ENCODE results near the gene OR10A5. TPM values are rescaled to one million over a fixed set of nuclear protein-coding genes. Genes with fewer than 3 reads are reported as not detected.
"Not testable (repeated sequence)": the region's sequence is repeated elsewhere in the genome, so short reads cannot be mapped to it uniquely, and the experiment has no call there.

The OR10A5 gene
- 0.15 TPM for polyA plus RNA-seq (2013)

- POLR2A ChIA-PET = no interaction called here
- Histone ChIP-seq H3K4me3 (ENCODE audit: control insufficient read depth in 1 of 7, extremely low read depth in 1 of 7, insufficient read depth in 4 of 7, low read depth in 2 of 7, low read length in 6 of 7) (no peak within 1 kb of the TSS), H3K27me3 (replicated peaks in 2 of 5; ENCODE audit: control insufficient read depth in 4 of 5, insufficient read depth in 5 of 5, low read length in 4 of 5) (no peaks in the 10 kb centered on the region), H3K4me1 (ENCODE audit: control extremely low read depth in 1 of 4, control insufficient read depth in 4 of 4, insufficient read depth in 4 of 4, low read length in 3 of 4) (no peaks in the 10 kb centered on the region), H3K36me3 (ENCODE audit: control insufficient read depth in 4 of 4, insufficient read depth in 4 of 4, low read length in 3 of 4) (no peaks in the 10 kb centered on the region), H3K27ac (ENCODE audit: insufficient read depth in 1 of 2, low read depth in 1 of 2, low read length in 2 of 2, poor library complexity in 1 of 2, severe bottlenecking in 2 of 2) (no peak within 1 kb of the TSS), H3K9me3 (ENCODE audit: control extremely low read depth in 1 of 5, control insufficient read depth in 4 of 5, insufficient read depth in 2 of 5, low read depth in 1 of 5, low read length in 4 of 5) (peaks cover 0 to 8% (median 0%) of the 10 kb centered on the region in 5 experiments)
- CTCF ChIA-PET = no interaction called here
- WGBS (ENCODE audit: insufficient coverage) = 100% methylated on average over 2 of the region's 3 CpGs
- no peak for DNase-seq
Measured at GRCh38 chr11:6845383-6845782, at the start of gene OR10A5. TSS of gene OR10A5 (plus strand) at chr11:6845683. CDS start at chr11:6845683, 0 bp downstream.

- Histone ChIP-seq H3K27me3 (replicated peaks in 2 of 5; ENCODE audit: control insufficient read depth in 4 of 5, insufficient read depth in 5 of 5, low read length in 4 of 5) (no peaks in the 10 kb centered on the region), H3K4me3 (ENCODE audit: control insufficient read depth in 1 of 7, extremely low read depth in 1 of 7, insufficient read depth in 4 of 7, low read depth in 2 of 7, low read length in 6 of 7) (no peak within 1 kb of the TSS), H3K9me3 (ENCODE audit: control extremely low read depth in 1 of 5, control insufficient read depth in 4 of 5, insufficient read depth in 2 of 5, low read depth in 1 of 5, low read length in 4 of 5) (peaks cover 0 to 7% (median 0%) of the 10 kb centered on the region in 5 experiments), H3K4me1 (ENCODE audit: control extremely low read depth in 1 of 4, control insufficient read depth in 4 of 4, insufficient read depth in 4 of 4, low read length in 3 of 4) (no peaks in the 10 kb centered on the region), H3K27ac (ENCODE audit: insufficient read depth in 1 of 2, low read depth in 1 of 2, low read length in 2 of 2, poor library complexity in 1 of 2, severe bottlenecking in 2 of 2) (no peak within 1 kb of the TSS), H3K36me3 (ENCODE audit: control insufficient read depth in 4 of 4, insufficient read depth in 4 of 4, low read length in 3 of 4) (no peaks in the 10 kb centered on the region)
- POLR2A ChIA-PET = interaction anchor here (0.6 kb wide), 1 partner anchor 71 kb away, joined by 3 read pairs; no protein-coding TSS in a partner anchor
- no CpG with 5 or more reads among the region's 1 CpG for WGBS (ENCODE audit: insufficient coverage)
- CTCF ChIA-PET = interaction anchor here (1.7 kb wide), 1 partner anchor 17 kb away, joined by 3 read pairs; the partner anchor contains the start of gene OR2AG1
- no peak for DNase-seq
Measured at GRCh38 chr11:6799402-6799801, 46.1 kb upstream of the OR10A5 start, which contains the start of gene OR6A2. TSS of gene OR6A2 (minus strand) at chr11:6799689. CDS start at chr11:6795708, 3,981 bp downstream.

GRCh38 chr11:6801075-6801474, 44.4 kb upstream of the OR10A5 start:
- H3K36me3 ChIP-seq (ENCODE audit: control insufficient read depth in 4 of 4, insufficient read depth in 4 of 4, low read length in 3 of 4); DNase-seq; H3K27me3 ChIP-seq (replicated peaks in 2 of 5; ENCODE audit: control insufficient read depth in 4 of 5, insufficient read depth in 5 of 5, low read length in 4 of 5); H3K9me3 ChIP-seq (ENCODE audit: control extremely low read depth in 1 of 5, control insufficient read depth in 4 of 5, insufficient read depth in 2 of 5, low read depth in 1 of 5, low read length in 4 of 5); H3K4me1 ChIP-seq (ENCODE audit: control extremely low read depth in 1 of 4, control insufficient read depth in 4 of 4, insufficient read depth in 4 of 4, low read length in 3 of 4); POLR2A ChIA-PET; H3K4me3 ChIP-seq (ENCODE audit: control insufficient read depth in 1 of 7, extremely low read depth in 1 of 7, insufficient read depth in 4 of 7, low read depth in 2 of 7, low read length in 6 of 7); H3K27ac ChIP-seq (ENCODE audit: insufficient read depth in 1 of 2, low read depth in 1 of 2, low read length in 2 of 2, poor library complexity in 1 of 2, severe bottlenecking in 2 of 2): not testable (repeated sequence)
- CTCF ChIA-PET = interaction anchor here (1.9 kb wide), 1 partner anchor 11 kb away, joined by 5 read pairs; no protein-coding TSS in a partner anchor

GRCh38 chr11:6812390-6813005, 33.0 kb upstream of the OR10A5 start:
- DNase-seq = peak; percentile 39 to 68 (median 54)
- ChIA-PET CTCF (interaction anchor here (1.0 to 1.5 kb wide), 8 partner anchors 12 to 878 kb away, joined by 3 to 6 read pairs (median 3); no protein-coding TSS in a partner anchor), POLR2A (no interaction called here)
- Histone ChIP-seq H3K9me3 (ENCODE audit: control extremely low read depth in 1 of 5, control insufficient read depth in 4 of 5, insufficient read depth in 2 of 5, low read depth in 1 of 5, low read length in 4 of 5) (peaks cover 0 to 4% (median 0%) of the 10 kb centered on the region in 5 experiments), H3K27ac (ENCODE audit: insufficient read depth in 1 of 2, low read depth in 1 of 2, low read length in 2 of 2, poor library complexity in 1 of 2, severe bottlenecking in 2 of 2) (no peak overlapping the region), H3K27me3 (replicated peaks in 2 of 5; ENCODE audit: control insufficient read depth in 4 of 5, insufficient read depth in 5 of 5, low read length in 4 of 5) (peaks cover 0 to 3% (median 0%) of the 10 kb centered on the region in 5 experiments), H3K4me3 (ENCODE audit: control insufficient read depth in 1 of 7, extremely low read depth in 1 of 7, insufficient read depth in 4 of 7, low read depth in 2 of 7, low read length in 6 of 7) (no peak overlapping the region), H3K36me3 (ENCODE audit: control insufficient read depth in 4 of 4, insufficient read depth in 4 of 4, low read length in 3 of 4) (no peaks in the 10 kb centered on the region), H3K4me1 (ENCODE audit: control extremely low read depth in 1 of 4, control insufficient read depth in 4 of 4, insufficient read depth in 4 of 4, low read length in 3 of 4) (no peaks in the 10 kb centered on the region)
- WGBS (ENCODE audit: insufficient coverage) = 23% methylated on average over 4 of the region's 6 CpGs

GRCh38 chr11:6813656-6814055, 31.8 kb upstream of the OR10A5 start:
- CTCF ChIA-PET = no interaction called here
- POLR2A ChIA-PET = no interaction called here
- WGBS (ENCODE audit: insufficient coverage) = 88% methylated on average over 2 of the region's 2 CpGs

GRCh38 chr11:6817694-6818093, 27.8 kb upstream of the OR10A5 start:
- Histone ChIP-seq H3K27me3 (replicated peaks in 2 of 5; ENCODE audit: control insufficient read depth in 4 of 5, insufficient read depth in 5 of 5, low read length in 4 of 5) (peaks cover 0 to 5% (median 0%) of the 10 kb centered on the region in 5 experiments), H3K9me3 (ENCODE audit: control extremely low read depth in 1 of 5, control insufficient read depth in 4 of 5, insufficient read depth in 2 of 5, low read depth in 1 of 5, low read length in 4 of 5) (peaks cover 1 to 17% (median 13%) of the 10 kb centered on the region in 5 experiments), H3K27ac (ENCODE audit: insufficient read depth in 1 of 2, low read depth in 1 of 2, low read length in 2 of 2, poor library complexity in 1 of 2, severe bottlenecking in 2 of 2) (no peak overlapping the region), H3K4me1 (ENCODE audit: control extremely low read depth in 1 of 4, control insufficient read depth in 4 of 4, insufficient read depth in 4 of 4, low read length in 3 of 4) (no peaks in the 10 kb centered on the region), H3K4me3 (ENCODE audit: control insufficient read depth in 1 of 7, extremely low read depth in 1 of 7, insufficient read depth in 4 of 7, low read depth in 2 of 7, low read length in 6 of 7) (no peak overlapping the region), H3K36me3 (ENCODE audit: control insufficient read depth in 4 of 4, insufficient read depth in 4 of 4, low read length in 3 of 4) (no peaks in the 10 kb centered on the region)
- WGBS (ENCODE audit: insufficient coverage) = 100% methylated on average over 1 of the region's 1 CpG
- ChIA-PET CTCF (interaction anchor here (0.7 kb wide), 1 partner anchor 10 kb away, joined by 3 read pairs; no protein-coding TSS in a partner anchor), POLR2A (no interaction called here)
- no peak for DNase-seq

More at GRCh38 chr11:6813656-6814055, 31.8 kb upstream of the OR10A5 start:
- no peak overlapping the region for H3K4me3 ChIP-seq (ENCODE audit: control insufficient read depth in 1 of 7, extremely low read depth in 1 of 7, insufficient read depth in 4 of 7, low read depth in 2 of 7, low read length in 6 of 7)
- peaks cover 0 to 8% (median 6%) of the 10 kb centered on the region in 5 experiments for H3K9me3 ChIP-seq (ENCODE audit: control extremely low read depth in 1 of 5, control insufficient read depth in 4 of 5, insufficient read depth in 2 of 5, low read depth in 1 of 5, low read length in 4 of 5)
- no peak for DNase-seq
- H3K27ac ChIP-seq (ENCODE audit: insufficient read depth in 1 of 2, low read depth in 1 of 2, low read length in 2 of 2, poor library complexity in 1 of 2, severe bottlenecking in 2 of 2) = no peak overlapping the region
- H3K4me1 ChIP-seq (ENCODE audit: control extremely low read depth in 1 of 4, control insufficient read depth in 4 of 4, insufficient read depth in 4 of 4, low read length in 3 of 4) = no peaks in the 10 kb centered on the region
- H3K27me3 ChIP-seq (replicated peaks in 2 of 5; ENCODE audit: control insufficient read depth in 4 of 5, insufficient read depth in 5 of 5, low read length in 4 of 5) = peaks cover 0 to 3% (median 0%) of the 10 kb centered on the region in 5 experiments
- no peaks in the 10 kb centered on the region for H3K36me3 ChIP-seq (ENCODE audit: control insufficient read depth in 4 of 4, insufficient read depth in 4 of 4, low read length in 3 of 4)

- Histone ChIP-seq H3K9me3 (ENCODE audit: control extremely low read depth in 1 of 5, control insufficient read depth in 4 of 5, insufficient read depth in 2 of 5, low read depth in 1 of 5, low read length in 4 of 5) (peaks cover 0 to 17% (median 13%) of the 10 kb centered on the region in 5 experiments), H3K4me3 (ENCODE audit: control insufficient read depth in 1 of 7, extremely low read depth in 1 of 7, insufficient read depth in 4 of 7, low read depth in 2 of 7, low read length in 6 of 7) (no peak overlapping the region), H3K4me1 (ENCODE audit: control extremely low read depth in 1 of 4, control insufficient read depth in 4 of 4, insufficient read depth in 4 of 4, low read length in 3 of 4) (no peaks in the 10 kb centered on the region), H3K27me3 (replicated peaks in 2 of 5; ENCODE audit: control insufficient read depth in 4 of 5, insufficient read depth in 5 of 5, low read length in 4 of 5) (peaks cover 0 to 2% (median 0%) of the 10 kb centered on the region in 5 experiments), H3K27ac (ENCODE audit: insufficient read depth in 1 of 2, low read depth in 1 of 2, low read length in 2 of 2, poor library complexity in 1 of 2, severe bottlenecking in 2 of 2) (no peak overlapping the region), H3K36me3 (ENCODE audit: control insufficient read depth in 4 of 4, insufficient read depth in 4 of 4, low read length in 3 of 4) (no peaks in the 10 kb centered on the region)
- ChIA-PET CTCF (interaction anchor here (1.2 kb wide), 1 partner anchor 13 kb away, joined by 3 read pairs; no protein-coding TSS in a partner anchor), POLR2A (interaction anchor here (0.6 kb wide), 1 partner anchor 24 kb away, joined by 4 read pairs; no protein-coding TSS in a partner anchor)
- 100% methylated on average over 4 of the region's 5 CpGs for WGBS (ENCODE audit: insufficient coverage)
- no peak for DNase-seq
Measured at GRCh38 chr11:6818967-6819366, 26.5 kb upstream of the OR10A5 start.
